SHP77 treated with DMSO at 0.1 percent for 48 hours (cell line): ENCODE data around the gene USP20.

Source experiments
- DNase-seq: peaks from one replicate; lab custom pipeline; 2025; lab: John Stamatoyannopoulos, UW

USP20 gene

DNA sequence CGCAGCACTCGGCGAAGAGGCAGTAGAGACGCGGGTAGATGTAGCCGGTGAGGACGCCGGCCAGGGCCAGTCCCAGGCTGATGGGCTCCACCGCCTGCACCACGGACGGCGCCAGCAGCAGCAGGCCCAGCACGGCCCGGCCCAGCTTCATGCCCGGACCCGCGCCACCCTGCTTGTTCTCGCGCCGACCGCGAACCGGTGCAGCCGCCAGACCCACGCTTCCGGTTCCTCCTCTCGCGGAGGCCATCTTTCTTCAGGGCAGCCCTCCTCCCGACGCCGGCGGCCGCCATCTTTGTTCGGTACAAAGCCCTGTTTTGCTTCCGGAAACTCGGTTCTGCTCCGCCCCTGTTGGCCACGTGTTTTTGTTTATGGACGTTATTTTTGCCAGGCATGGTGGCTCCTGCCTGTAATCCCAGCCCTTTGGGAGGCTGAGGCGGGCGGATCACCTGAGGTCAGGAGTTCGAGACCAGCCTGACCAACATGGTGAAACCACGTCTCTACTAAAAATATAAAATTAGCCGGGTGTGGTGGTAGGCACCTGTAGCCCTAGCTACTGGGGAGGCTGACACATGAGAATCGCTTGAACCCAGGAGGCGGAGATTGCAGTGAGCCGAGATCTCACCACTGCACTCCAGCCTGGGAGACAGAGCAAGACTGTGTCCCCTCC lies 11.2 kb upstream of the USP20 start, which contains the start of gene TOR1A:
Gene TOR1A (minus strand): TSS at position 202 of the 667 bp plus-strand sequence. CDS start 51 bp downstream, at position 151.
- DNase-seq = peak; percentile 86

DNA sequence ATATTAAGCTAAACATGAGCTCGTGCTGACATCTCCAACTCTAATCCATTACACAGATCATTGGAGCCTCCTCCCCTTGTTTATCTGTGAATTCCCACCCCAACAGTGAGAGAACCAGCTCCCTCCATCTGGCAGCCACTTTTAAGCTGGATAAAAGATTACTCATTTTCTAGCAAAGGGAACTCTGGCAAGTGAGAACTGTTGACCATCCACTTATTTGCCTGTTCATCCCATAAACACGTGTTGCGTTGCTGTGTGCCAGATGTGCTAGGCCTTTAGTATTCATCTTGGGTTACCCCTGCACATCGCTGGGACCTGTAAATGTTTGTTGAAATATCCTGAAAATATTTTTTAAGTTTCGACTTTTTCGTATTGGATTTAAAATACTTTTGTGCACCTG lies 8.9 kb upstream of the USP20 start:
- DNase-seq = no peak

DNA sequence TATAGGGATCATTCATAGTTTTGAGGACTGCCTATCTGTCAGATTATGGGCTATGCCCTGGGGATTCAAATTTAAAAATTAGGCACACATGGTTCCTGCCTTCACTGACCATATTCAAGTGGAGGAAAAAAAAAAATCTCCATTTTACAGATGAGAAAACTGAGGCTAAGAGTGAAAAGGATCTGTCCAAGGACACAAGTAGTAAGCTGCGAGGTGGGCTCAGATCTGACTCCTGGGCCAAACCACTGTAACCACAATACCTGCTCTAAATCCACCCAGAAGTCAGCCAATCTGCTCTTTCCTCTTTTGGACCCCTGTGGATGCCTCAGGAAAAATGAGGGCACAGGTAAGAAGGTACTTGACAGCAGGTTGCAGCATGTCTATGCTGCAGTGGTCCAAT lies 8.5 kb upstream of the USP20 start:
- no peak for DNase-seq

DNA sequence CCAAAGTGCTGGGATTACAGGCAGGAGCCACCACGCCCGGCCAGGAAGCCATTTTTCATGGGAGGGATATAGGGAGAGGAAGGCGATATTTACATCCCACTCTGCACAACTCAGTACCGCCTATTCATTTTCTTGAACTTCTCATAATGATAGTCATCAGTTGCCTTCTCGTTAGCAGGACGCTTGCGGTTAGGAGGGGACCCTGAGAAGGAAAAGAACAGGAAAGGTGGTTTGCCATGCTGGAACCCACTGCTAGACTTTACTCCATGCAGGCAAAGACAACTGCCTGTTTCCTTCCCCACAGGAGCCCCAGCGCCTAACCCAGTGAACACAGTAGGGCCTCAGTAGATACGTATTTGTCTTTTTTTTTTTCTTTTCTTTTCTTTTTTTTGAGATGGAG lies 7.2 kb upstream of the USP20 start:
- no peak for DNase-seq

DNA sequence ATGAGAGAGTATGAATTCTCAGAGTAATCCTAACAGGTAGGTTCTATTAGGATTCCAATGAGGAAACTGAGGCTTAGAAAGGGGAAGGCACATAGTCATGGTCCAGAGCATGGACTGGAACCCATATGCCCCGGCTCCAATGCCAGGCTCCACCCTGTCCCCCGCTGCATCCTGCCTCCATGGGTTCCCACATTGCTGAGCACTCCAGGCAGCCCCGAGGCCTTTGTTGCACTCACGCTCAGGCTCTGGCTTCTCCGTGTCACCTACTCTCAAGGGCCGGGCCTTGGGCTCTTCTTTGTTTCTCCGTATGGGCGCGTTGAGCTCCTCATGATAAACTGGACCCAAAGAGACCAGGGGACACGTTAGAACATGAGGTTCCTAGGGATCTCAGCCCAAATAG lies 6.3 kb upstream of the USP20 start:
- DNase-seq = no peak

DNA sequence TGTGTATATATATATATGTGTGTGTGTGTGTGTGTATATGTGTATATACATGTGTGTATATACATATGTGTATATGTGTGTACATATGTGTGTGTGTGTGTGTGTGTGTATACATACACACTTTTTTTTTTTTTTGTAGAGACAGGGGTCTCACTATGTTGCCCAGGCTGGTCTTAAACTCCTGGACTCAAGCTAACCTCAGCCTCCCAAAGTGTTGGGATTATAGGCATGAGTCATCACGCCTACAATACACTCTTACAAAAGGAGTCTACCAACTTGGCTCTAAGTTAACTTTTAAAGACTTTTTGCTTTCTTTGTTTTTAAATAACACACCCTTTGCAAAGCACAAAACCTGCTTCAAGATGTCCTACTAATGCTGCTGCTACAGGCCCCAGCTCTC lies 2.3 kb upstream of the USP20 start:
- DNase-seq = no peak

DNA sequence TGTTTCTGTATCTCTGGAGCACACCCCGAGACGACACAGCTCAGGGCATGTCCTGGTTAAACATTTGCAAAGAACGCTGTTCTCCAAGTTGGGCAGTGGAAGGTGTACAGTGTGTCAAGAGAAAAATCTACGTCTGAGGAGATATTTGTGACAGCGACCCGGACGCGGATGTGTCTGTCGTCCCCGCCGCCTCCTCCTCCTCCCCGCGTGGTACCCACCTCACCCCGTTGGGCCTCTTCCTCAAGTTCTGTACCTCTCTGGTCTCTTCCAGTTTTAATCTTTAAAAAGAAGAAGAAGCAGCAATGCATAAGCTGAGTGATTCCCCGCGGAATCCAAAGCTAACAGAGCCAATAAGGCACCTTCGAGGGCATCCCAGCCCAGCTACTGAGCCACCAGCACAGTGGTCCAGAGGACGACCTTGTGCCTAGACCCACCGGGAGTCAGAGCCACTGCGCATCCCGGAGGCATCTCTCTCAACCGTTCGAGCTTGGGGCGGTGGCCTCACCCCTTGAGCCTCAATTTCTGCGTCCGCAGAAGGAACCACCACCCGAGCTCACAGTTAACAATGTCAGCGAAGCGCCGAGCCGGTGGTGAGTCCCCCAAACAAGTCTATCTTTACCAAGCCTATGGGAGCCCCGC lies 650 bp upstream of the USP20 start:
- DNase-seq = no peak

DNA sequence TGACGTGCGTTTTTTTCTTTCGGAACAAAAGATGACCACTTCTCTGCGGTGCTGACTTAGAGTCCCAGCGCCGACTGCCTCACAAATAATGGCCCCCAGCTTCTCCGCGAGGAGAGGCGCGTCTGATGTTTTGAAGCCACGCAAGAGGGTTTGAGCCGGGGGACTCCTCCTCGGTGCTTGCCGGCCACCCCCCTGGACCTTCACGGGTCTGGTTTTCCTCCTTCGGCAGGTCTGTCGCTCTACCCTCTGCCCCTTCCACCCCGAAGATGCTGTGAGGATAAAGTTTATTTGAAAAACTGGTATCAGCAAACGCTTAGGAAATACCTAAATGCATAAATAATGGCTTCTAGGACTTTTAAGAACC lies 584 bp downstream of the USP20 start:
- no peak for DNase-seq

DNA sequence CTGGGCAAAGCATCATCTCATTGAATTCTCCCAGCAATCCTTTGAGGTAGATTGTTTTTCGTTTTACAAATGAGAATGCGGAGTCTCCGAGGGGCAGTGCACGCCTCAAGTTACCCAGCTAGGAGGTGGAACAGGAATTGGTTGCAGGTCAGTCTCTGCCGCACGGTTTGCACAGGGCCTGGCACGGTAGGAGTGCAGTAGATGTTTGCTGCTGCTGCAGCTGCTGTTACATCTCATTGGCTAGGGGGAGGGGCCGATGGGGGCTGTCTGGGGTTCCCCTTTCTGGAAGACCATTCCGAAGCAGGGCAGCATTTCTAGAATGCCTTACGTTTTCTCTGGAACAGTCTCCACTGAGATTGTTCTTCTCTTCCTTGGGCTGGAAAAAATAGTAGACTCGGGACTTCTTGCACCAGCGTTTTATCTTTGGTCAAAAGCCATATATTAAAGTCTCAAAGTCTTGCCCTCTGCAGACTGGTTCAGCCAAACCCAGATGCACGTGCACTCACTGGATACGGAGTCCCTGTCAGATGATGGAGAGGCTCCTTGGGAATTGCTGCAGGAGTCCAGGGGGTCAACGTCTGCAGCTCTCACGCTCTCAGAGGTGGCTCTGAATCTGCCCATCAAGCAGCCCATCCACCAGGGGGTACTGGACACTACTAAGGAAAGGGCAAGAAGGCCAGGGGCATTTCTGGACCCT lies 1.2 kb downstream of the USP20 start:
- DNase-seq = no peak

DNA sequence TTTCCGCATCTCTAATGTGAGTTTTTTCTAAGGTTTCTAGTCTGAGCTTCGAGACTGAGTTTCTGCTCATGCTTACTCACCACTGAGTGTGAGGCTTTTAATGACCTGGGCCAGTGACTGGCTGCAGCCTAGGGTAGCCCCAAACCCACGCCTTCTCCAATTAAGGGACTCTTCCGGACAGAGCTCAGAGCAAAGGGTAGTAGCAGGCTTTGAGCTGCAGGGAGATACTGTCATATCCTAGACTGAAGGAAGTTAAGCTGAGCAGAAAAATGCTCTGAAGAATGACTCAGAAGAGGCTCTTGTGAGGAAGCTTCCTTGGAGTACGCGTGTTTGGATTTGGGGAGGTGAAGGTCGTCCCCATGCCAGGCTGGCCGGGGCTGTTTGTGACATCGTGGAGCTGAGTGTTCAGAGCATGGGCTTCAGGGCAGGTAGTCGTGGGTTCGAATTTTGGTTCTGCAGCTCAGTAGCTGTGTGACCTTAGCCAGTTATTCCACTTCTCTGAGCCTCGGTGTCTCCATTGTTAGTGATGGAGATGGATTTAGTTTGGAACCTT lies 3.5 kb downstream of the USP20 start:
- no peak for DNase-seq

DNA sequence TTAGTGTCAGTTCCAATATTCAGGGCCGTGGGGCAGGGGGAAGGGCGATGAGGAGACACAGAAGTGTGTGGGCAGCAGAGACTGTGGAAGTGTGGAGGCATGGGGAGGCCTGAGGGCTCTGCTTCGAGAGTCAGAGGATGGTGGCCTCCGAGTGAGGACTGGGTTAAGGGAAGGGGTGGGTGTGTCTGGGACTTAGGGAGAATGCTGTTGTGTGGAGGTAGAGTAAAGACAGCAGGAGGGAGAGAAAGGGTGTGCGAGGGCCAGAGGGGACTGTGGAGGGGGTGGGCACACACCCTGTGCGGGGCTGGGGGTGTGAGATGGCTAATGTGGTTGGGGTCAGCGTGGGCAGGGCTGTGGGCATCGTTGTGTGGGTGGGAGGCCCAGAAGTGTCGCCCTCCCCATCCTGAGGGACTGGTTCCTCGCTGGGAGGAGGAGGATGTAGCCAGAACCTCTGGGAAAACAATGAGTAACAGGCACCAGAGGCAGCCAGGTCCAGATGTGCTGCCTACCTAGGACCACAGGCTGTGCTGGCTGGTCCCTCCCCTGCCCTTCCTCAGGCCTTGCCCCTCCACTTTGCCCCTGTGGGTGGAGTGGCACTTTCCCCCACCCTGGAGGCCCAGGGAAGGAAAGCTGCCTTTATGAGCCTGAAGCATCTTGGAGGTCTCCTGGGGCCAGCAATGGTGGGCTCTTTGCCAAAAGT lies 4.2 kb downstream of the USP20 start:
- DNase-seq = no peak

DNA sequence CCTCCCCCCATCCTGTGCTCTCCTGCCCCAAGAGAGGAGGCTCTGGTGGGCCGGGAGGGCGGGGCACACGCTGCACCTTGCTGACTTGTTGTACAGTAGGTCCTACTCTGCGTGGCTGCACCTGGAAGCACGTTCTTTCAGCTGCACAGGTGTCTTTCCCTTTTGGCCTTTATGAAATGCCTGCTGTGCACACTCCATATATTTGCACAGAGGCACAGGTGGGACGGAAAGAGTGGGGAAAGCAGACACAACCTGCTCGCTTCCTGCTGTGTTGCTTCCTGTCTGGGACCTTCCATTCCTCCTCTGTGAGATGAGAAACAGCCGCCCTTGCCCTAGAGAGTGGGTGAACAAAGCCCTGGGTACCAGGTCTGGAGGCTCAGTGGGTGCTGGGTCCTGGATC lies 4.8 kb downstream of the USP20 start:
- peak; percentile 49 for DNase-seq

DNA sequence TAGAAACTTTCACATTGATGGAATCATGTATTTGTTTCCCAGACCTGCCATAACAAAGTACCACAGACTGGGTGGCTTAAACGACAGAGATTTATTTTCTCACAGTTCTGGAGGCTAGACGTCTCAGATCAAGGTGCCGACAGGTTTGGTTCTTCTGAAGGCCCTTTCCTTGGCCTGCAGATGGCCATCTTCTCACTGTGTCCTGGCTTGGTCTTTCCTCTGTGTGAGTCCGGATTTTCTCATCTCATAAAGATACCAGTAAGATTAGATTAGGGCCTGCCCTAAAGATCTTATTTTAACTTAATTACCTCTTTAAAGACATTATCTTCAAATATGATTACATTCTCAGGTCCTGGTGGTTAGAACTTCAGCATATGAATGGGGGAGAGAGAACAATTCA lies 5.8 kb downstream of the USP20 start:
- no peak for DNase-seq

DNA sequence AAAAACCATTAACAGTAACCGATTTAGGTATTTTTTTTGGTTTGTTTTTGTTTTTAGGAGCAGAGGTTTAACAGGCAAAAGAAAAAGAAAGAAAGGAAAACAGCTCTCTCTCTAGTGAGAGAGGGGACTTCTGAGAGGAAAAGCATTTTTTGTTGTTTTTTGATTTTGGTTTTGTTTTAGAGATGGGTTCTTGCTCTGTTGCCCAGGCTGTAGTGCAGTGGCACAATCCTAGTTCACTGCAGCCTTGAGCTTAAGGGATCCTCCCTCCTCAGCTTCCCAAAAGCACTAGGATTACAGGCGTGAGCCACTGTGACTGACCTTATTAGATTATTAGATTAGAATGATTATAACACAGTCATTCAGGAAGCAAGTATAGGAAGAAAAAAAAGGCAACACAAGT lies 10.1 kb downstream of the USP20 start:
- DNase-seq = no peak

DNA sequence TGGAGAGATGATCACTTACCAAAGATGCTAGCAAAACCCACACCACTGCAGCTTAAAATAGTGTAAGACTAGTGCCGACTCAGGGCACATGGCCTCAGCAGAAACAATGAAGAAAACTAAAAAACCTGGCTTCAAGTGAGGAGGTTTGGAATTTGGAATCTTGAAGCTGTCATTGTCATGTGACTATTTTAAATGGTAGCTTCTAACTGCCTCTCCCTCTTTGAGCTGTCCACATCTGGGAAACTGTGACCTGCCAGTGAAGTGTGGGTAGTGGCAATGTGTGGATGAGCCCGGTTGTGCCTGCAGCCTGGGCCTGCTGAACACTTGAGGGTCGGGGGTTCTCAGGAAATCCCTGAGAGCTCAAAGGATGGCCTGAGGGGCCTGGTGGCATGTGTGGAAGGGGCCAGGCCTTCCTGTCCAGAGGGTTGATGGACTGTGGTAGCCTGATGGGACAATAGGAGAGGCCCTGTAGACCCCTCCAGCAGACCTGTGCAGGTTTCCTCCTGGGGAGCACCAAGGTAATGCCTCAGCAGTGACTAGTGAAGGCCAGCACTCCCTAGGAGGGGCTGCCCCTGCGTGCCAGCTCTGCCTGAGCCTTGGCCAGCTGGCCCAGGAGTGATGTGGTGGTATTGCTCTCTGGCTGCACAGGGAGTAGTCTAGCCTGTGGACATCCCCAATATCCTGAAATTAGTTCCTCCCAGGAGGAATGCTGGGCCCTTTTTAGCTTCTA lies 13.6 kb downstream of the USP20 start:
- DNase-seq = no peak

DNA sequence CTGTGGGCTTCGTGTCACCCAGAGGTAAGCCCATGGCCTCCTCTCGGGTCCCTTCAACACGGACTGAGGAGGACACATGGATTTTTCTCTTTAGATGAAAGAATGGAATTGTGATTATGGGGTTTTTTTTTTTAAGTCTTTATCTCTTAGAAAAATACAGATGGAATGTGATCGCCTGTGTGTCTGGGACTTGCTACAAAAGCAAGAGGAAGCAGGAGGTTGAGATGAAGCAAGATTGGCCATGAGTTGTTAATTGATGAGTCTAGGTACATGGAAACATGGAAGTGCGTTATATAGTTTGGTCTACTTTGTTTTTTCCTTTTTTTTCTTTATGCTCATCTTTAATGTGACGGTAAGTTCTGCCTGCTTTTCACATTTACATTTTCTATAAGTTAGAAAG lies 14.6 kb downstream of the USP20 start:
- no peak for DNase-seq

DNA sequence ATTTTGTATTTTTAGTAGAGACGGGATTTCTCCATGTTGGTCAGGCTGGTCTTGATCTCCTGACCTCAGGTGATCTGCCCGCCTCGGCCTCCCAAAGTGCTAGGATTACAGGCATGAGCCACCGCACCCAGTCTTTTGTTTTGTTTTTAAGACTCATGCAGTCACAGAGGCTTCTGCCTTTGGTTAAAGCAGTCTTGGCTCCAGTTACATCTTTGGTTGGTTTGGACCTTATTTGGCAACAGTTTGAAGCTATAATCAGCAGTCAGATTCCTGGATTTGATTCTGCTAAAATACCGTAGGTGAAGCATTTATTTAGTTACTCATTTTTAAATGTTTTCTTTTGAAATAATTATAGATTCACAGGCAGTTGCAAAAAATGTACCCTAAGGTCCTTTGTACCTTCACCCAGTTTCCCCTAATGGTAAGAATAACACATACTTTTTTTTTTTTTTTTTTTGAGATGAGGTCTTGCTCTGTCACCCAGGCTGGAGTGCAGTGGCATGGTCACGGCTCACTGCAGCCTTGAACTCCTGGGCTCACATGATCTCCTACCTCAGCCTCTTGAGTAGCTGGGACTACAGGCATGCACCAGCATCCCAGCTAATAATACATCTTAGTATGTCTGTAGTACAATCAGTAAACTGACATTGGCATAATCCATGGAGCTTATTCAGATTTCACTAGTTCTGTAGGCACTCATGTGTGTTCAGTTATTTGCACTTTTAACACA lies 15.7 kb downstream of the USP20 start:
- DNase-seq = no peak

DNA sequence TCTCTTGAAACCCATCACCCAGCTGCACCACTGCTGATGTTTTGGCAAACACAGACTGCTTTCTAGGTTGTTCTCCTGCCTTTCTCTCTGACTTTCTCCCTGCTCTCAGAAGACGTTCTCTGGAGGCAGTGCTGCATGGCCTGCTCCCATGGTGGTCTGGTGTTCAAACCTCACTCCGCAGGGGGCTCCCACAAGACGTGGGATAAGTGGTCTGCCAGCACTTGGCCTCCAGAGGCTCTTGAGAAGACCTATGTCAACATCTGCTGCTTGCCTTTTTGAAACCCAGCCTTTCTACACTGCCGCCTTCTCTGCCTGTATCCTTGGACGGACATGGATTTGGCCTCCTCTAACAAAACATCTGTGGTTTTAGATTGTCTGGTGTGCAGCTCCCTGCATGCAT lies 16.6 kb downstream of the USP20 start:
- DNase-seq = no peak

DNA sequence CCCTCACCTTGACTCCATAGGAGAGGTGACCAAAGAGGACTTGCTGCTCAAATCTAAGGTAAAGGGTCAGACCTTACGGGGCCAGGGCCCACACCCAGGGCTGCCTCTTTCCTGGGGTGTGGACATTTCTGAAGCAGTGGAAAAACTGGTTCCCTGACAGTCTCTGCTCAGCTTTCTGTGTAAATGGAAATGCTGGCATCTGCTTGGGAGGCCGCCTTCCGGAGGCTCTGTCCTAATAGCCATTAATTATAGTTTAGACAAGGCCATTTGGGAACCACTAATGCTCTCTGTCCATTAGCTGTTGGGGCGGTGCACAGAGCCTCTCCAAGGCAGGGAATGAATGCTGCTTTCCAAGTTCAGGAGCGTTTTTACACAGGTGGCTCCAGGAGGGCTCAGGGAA lies 17.3 kb downstream of the USP20 start:
- DNase-seq = no peak

DNA sequence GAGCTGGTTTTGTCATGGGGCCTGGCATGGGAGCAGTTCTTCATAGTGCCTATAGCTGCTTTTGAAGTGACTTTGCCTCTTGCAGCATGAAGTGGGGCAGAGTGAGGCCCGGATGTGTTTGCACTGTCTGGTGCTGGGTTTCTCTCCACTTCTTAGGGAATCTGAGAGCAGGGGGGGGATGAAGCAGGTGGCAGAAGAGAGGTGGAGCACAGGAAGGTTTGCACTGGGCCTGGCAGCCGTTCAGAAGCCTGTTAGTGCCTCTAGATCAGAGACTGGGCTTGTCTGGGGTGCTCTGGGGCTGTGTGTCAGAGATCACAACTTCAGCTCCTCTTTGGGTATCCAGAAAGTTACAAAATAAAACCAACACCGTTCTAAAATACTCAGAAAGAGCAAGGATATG lies 18.4 kb downstream of the USP20 start:
- DNase-seq = no peak

DNA sequence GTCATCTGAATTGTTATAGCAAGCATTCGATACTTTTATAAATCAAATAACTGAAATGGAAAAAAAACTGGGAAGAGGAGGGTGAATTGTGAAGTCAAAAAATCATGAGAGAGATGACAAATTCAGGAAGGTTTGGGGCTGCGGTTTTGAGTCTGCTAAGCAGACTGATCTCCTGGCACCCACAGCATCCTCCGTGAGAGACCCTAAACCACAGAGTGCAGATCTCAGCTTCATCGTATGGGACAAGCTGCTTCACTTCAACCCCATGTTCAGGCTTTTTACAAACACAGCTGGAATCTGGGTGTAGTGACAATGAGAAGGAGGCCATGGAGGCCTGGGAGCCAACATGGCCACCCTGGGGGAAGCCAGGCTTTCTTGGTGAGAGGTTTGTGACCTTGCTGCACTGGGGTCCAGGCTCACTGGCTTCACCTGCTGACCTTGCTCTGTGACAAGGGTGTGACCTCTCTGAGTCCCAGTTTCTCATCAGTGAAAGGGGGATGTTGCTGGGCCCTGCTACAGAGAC lies 19.4 kb downstream of the USP20 start:
- no peak for DNase-seq
